ENCODE results near the gene STPG2. TPM values are rescaled to one million over a fixed set of nuclear protein-coding genes. Genes with fewer than 3 reads are reported as not detected.

Gene STPG2
- total RNA-seq, 8 experiments from 2014 or later: 0.05 to 0.93 (median 0.35) TPM; not detected in 1

DNA sequence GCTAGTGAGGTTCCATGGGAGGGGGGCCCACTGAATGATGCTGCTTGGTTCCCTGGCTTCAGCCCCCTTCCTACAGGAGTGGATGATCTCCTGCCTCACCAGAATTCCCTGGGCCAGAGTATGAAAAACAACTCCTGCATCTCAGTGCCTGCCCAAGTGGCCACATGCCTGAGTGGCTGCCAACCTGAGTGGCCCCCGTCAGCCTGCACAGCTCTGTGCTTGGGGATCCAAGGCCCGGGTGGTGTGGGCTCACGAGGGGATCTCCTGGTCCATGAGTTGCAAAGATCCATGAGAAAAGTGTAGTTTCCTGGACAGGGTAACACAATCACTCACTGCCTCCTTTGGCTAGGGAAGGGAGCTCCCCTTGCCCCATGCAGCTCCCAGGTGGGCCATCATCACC, 17.1 kb downstream of the STPG2 start:
- in situ Hi-C loops (cut with MboI; ENCODE audit: low pct_unique_long_range_greater_than_20kb in 2 of 9, low sequenced_read_pairs in 9 of 9, unreplicated experiment in 9 of 9): no loop called here
- no peaks in the 10 kb centered on the region for H3K4me1 ChIP-seq (replicated peaks in 1 of 2)
- H3K4me3 ChIP-seq: no peak overlapping the region
- 6 to 100% methylated on average over 1 to 3 of the region's 3 CpGs; no CpG with 5 or more reads in 8 of the 10 experiments for WGBS, 10 experiments
- no peak for ATAC-seq (replicated peaks in 6 of 8)
- no peak overlapping the region for H3K27ac ChIP-seq

DNA sequence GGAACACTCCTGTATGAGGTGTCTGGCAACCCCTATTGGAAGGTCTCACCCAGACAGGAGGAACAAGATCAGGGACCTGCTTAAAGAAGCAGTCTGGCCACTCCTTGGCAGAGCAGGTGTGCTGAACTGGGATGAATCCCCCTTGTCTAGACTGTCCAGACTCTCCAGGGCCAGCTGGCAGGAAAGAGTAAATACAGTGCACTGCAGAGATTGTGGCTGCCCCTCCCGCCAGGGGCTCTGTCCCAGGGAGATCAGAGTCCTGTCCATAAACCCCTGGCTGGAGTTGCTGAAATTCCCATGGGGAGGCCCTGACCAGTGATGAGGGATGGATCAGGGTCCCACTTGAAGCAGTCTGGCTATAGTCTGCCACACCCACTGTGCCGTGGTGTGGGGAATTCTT, 17.7 kb downstream of the STPG2 start:
- ATAC-seq (replicated peaks in 6 of 8): no peak
- Histone ChIP-seq H3K4me1 (replicated peaks in 1 of 2) (no peaks in the 10 kb centered on the region), H3K4me3 (no peak overlapping the region), H3K27ac (no peak overlapping the region)
- in situ Hi-C loops (cut with MboI; ENCODE audit: low pct_unique_long_range_greater_than_20kb in 2 of 9, low sequenced_read_pairs in 9 of 9, unreplicated experiment in 9 of 9): no loop called here
- WGBS, 10 experiments: no CpG with 5 or more reads among the region's 2 CpGs

DNA sequence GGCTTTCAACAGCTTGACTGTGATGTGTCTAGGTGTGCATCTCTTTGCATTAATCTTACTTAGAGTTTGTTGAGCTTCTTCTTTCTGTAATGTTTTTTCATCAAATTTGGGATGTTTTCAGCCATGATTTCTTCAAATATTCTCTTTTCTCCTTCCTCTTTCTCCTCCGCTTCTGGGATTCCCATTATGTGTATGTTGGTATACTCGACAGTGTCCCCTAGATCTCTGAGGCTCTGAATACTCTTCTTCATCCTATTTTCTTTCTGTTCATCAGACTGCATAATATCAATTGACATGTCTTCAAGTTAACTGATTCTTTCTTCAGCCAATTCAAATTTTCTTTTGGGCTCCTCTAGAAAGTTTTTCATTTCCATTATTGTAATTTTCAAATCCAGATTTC, 25.9 kb downstream of the STPG2 start:
- Histone ChIP-seq H3K4me1 (replicated peaks in 1 of 2) (no peaks in the 10 kb centered on the region), H3K27ac (no peak overlapping the region), H3K4me3 (no peak overlapping the region)
- in situ Hi-C loops (cut with MboI; ENCODE audit: low pct_unique_long_range_greater_than_20kb in 2 of 9, low sequenced_read_pairs in 9 of 9, unreplicated experiment in 9 of 9): no loop called here
- no peak for ATAC-seq (replicated peaks in 6 of 8)
- 5 to 100% (median 70%) methylated on average over 1 to 2 of the region's 2 CpGs for WGBS, 10 experiments

DNA sequence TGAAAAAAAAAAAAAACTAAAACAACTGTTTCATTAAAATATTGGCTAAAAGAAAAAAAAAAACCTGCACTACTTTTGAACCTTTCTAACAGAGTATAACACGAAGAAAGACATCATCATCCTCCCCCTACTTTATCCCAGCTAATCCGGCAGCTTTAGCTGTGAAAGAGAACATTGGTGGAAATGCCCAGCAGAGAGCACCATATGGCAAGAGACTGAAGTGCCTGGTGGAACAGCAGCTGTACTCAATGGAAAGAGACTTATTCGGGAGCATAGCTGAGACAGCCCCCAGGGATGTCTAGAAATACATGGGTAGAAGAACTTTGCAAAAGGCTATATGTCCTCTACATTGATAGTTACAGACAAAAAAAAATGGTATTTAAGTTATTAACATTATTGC, 30.3 kb downstream of the STPG2 start:
- H3K4me1 ChIP-seq (replicated peaks in 1 of 2): no peaks in the 10 kb centered on the region
- no peak overlapping the region for H3K27ac ChIP-seq
- peak in 5 of 8 experiments; percentile 28 to 99 (median 80) for ATAC-seq (replicated peaks in 6 of 8)
- WGBS, 10 experiments: 0 to 82% (median 35%) methylated on average over 2 to 3 of the region's 3 CpGs; no CpG with 5 or more reads in 2 of the 10 experiments
- in situ Hi-C loops (cut with MboI; ENCODE audit: low pct_unique_long_range_greater_than_20kb in 2 of 9, low sequenced_read_pairs in 9 of 9, unreplicated experiment in 9 of 9): no loop called here
- no peak overlapping the region for H3K4me3 ChIP-seq

DNA sequence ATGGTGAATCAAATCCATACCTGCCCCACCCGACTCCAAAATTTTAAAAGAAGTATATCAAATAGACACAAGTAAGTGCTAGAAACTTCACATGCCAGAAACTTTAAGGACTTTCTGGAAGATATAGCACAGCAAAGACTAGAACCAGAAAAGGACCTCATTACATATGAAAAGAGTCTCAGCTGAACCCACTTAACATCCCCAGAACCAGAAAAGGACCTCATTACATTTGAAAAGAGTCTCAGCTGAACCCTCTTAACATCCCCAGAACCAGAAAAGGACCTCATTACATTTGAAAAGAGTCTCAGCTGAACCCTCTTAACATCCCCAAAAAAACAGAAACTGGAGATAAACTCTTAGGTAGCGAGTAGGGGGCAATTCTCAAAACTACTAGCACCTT, 32.3 kb downstream of the STPG2 start:
- no peak overlapping the region for H3K4me3 ChIP-seq
- no peak for ATAC-seq (replicated peaks in 6 of 8)
- no peaks in the 10 kb centered on the region for H3K4me1 ChIP-seq (replicated peaks in 1 of 2)
- no peak overlapping the region for H3K27ac ChIP-seq
- WGBS, 10 experiments: 40 to 94% (median 83%) methylated on average over 1 to 2 of the region's 2 CpGs; no CpG with 5 or more reads in 3 of the 10 experiments
- in situ Hi-C loops (cut with MboI; ENCODE audit: low pct_unique_long_range_greater_than_20kb in 2 of 9, low sequenced_read_pairs in 9 of 9, unreplicated experiment in 9 of 9): no loop called here

DNA sequence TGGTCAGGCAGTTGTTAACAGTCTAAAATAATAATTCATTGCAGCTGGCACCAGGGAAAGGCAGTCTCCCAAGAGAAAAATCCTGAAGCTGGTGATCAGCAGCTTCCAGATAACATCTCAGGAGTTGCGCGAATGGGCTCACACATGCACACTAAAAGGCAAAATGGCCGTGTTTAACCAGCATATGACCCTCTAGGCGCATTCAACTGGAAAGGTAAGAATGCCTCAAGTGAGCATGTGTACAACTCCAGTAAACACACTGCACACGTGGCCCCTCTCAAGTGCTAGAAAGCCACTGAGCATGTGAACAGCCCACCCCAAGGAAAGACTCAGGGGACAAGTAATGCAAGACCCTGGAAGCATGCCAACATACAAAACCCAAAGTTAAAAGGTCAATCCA, 33.1 kb downstream of the STPG2 start:
- Histone ChIP-seq H3K4me3 (no peak overlapping the region), H3K4me1 (replicated peaks in 1 of 2) (no peaks in the 10 kb centered on the region), H3K27ac (no peak overlapping the region)
- in situ Hi-C loops (cut with MboI; ENCODE audit: low pct_unique_long_range_greater_than_20kb in 2 of 9, low sequenced_read_pairs in 9 of 9, unreplicated experiment in 9 of 9): no loop called here
- WGBS, 10 experiments: 11 to 91% (median 42%) methylated on average over 1 to 5 of the region's 5 CpGs; no CpG with 5 or more reads in 4 of the 10 experiments
- no peak for ATAC-seq (replicated peaks in 6 of 8)

DNA sequence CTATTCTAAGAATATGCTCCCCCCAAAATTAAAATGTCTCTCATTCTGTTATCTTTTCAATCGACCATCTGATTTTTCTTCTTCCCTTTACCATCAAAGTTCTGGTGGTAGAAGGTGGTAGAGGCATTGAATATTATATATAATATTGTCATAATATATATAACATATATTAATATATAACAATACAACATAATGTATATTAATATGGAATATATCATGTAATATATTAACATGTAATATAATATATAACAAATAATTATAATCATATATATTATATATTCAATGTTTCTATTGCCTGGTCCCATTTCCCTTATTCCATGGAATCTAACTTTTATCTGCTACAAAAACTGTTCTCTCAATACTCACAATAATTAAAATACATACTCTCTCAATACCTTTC, 40.6 kb downstream of the STPG2 start:
- H3K27ac ChIP-seq: no peak overlapping the region
- in situ Hi-C loops (cut with MboI; ENCODE audit: low pct_unique_long_range_greater_than_20kb in 2 of 9, low sequenced_read_pairs in 9 of 9, unreplicated experiment in 9 of 9): no loop called here
- H3K4me3 ChIP-seq: no peak overlapping the region
- WGBS, 10 experiments: 0 to 80% (median 55%) methylated on average over 1 of the region's 1 CpG; no CpG with 5 or more reads in 1 of the 10 experiments
- ATAC-seq (replicated peaks in 6 of 8): no peak
- H3K4me1 ChIP-seq (replicated peaks in 1 of 2): no peaks in the 10 kb centered on the region

DNA sequence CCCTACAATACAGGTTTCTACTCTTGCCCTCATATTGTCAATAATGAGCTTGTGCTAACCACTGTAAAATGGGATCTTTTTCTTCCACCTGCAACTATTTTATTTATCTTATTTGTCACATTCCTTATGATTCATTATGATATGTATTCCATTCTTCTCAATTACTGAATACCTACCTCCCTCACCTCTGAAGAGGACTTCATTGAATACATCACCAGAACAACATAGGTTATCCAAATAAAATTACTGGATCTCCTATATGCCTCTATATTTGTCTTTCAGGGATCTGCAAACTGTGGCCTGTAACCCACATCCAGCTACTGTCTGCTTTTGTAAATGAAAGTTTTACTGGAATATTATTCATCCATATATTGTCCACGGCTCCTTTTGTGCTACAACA, 41.3 kb downstream of the STPG2 start:
- no peak overlapping the region for H3K4me3 ChIP-seq
- WGBS, 10 experiments: 0 to 92% (median 11%) methylated on average over 1 of the region's 1 CpG; no CpG with 5 or more reads in 1 of the 10 experiments
- in situ Hi-C loops (cut with MboI; ENCODE audit: low pct_unique_long_range_greater_than_20kb in 2 of 9, low sequenced_read_pairs in 9 of 9, unreplicated experiment in 9 of 9): no loop called here
- H3K27ac ChIP-seq: no peak overlapping the region
- no peak for ATAC-seq (replicated peaks in 6 of 8)
- H3K4me1 ChIP-seq (replicated peaks in 1 of 2): no peaks in the 10 kb centered on the region

DNA sequence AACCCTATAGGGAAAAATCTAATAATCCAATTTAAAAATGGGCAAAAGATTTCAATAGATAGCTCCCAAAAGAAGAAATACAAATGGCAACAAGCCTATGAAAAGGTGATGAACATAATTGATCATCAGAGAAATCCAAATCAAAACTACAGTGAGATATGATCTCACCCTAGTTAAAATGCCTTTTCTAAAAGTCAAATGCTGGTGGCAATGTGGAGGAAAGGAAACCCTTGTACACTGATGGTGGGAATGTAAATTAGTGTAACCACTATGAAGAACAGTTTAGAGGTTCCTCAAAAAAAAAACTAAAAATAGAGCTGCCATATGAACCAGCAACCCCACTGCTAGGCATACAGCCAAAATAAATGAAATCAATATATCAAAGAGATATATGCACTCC, 44.5 kb downstream of the STPG2 start:
- in situ Hi-C loops (cut with MboI; ENCODE audit: low pct_unique_long_range_greater_than_20kb in 2 of 9, low sequenced_read_pairs in 9 of 9, unreplicated experiment in 9 of 9): no loop called here

DNA sequence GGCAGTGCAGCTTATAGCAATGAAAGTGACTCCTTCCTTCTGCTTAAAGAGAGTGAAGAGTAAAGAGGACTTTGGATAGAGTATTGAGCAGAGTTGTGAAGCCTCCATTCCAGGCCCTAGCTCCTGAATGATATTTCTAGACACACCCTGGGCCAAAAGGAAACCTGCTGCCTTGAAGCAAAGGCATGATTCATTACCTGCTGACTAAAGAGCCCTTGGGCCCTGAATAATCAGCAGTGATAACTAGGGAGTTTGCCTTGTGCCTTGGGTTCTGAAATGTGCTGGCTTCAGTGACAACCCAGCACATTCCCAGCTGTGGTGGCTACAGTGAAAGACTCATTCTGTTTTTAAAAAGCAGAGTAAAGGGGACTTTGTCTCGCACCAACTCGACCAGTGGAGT, 49.2 kb downstream of the STPG2 start:
- H3K4me3 ChIP-seq: no peak overlapping the region
- ATAC-seq (replicated peaks in 6 of 8): peak in 2 of 8 experiments; percentile 89 to 93
- in situ Hi-C loops (cut with MboI; ENCODE audit: low pct_unique_long_range_greater_than_20kb in 2 of 9, low sequenced_read_pairs in 9 of 9, unreplicated experiment in 9 of 9): no loop called here
- 20 to 80% (median 67%) methylated on average over 1 to 2 of the region's 2 CpGs; no CpG with 5 or more reads in 7 of the 10 experiments for WGBS, 10 experiments
- H3K4me1 ChIP-seq (replicated peaks in 1 of 2): no peaks in the 10 kb centered on the region
- H3K27ac ChIP-seq: no peak overlapping the region

More for the DNA sequence above, 44.5 kb downstream of the STPG2 start:
- H3K4me3 ChIP-seq: no peak overlapping the region
- no peak overlapping the region for H3K27ac ChIP-seq
- ATAC-seq (replicated peaks in 6 of 8): no peak
- no peaks in the 10 kb centered on the region for H3K4me1 ChIP-seq (replicated peaks in 1 of 2)

DNA sequence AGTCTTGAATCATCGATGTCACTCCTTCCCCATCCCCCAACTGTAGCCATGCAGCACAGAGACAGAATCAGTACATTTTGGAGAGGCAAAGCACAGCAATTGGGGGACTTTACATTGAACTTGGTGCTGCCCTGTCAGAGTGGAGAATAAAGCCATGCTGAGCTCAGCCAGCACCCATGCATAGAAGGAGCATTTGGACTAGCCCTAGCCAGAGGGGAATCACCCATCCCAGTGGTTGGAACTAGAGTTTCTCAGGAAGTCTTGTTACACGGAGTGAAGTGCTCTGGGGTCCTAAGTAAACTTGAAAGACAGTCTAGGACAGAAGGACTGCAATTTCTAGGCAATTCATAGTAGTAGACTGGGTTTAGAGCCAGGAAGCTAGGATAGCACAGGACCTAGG, 49.6 kb downstream of the STPG2 start:
- in situ Hi-C loops (cut with MboI; ENCODE audit: low pct_unique_long_range_greater_than_20kb in 2 of 9, low sequenced_read_pairs in 9 of 9, unreplicated experiment in 9 of 9): no loop called here
- ATAC-seq (replicated peaks in 6 of 8): peak in 2 of 8 experiments; percentile 57 to 73
- 19 to 100% (median 62%) methylated on average over 1 to 2 of the region's 2 CpGs; no CpG with 5 or more reads in 6 of the 10 experiments for WGBS, 10 experiments

DNA sequence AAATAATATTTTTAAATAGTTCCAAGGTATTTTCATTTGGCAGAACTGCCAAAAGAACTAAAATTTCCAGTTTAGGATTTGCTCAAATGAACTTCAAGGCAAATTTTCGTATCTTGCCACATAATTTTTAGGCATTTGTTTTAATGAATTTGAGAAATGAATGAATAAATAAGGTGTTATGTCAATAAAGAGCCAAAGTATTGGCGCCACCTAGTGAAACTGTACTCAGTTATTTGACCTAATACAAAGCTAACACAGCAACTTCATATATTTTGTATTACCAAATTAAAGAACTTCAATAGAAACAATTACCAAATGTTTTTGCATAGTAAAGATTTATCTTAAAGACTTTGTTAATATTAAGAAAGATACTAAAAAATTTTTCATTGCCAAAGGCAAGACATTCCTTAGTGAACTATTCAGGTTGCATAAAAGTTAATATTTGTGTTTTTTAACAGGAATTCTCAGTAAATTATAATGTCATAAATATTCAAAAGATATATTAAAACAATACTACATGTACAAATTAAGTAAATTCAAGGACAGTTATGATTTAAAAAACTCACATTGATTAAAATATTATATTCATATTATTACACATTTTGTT, 50.3 kb downstream of the STPG2 start:
- in situ Hi-C loops (cut with MboI; ENCODE audit: low pct_unique_long_range_greater_than_20kb in 2 of 9, low sequenced_read_pairs in 9 of 9, unreplicated experiment in 9 of 9): no loop called here
- WGBS, 10 experiments: 0 to 30% (median 8%) methylated on average over 1 to 2 of the region's 2 CpGs
- no peak overlapping the region for H3K27ac ChIP-seq
- no peak overlapping the region for H3K4me3 ChIP-seq
- H3K4me1 ChIP-seq (replicated peaks in 1 of 2): no peaks in the 10 kb centered on the region
- no peak for ATAC-seq (replicated peaks in 6 of 8)

More for the DNA sequence above, 49.6 kb downstream of the STPG2 start:
- Histone ChIP-seq H3K27ac (no peak overlapping the region), H3K4me3 (no peak overlapping the region), H3K4me1 (replicated peaks in 1 of 2) (no peaks in the 10 kb centered on the region)

DNA sequence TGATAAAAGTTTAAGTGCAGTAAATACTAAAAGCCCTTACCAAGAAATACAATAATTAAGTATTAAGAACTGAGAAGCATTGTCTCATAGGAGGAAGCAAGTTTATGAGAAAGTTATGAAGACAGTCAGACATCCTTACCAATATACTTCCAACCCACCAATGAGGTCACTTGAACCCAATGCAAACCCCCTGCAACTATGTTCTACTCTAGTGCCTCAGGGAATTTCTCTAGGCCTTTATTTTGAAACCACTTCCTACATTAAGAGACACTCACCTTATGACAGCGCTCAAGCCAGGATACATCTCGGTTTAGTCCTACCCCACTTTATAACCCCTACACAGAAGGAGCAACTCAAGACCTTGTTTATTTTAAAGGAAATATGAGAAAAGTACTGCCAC, 61.3 kb downstream of the STPG2 start:
- WGBS, 10 experiments: 54 to 100% (median 86%) methylated on average over 1 to 2 of the region's 2 CpGs; no CpG with 5 or more reads in 1 of the 10 experiments
- in situ Hi-C loops (cut with MboI; ENCODE audit: low pct_unique_long_range_greater_than_20kb in 2 of 9, low sequenced_read_pairs in 9 of 9, unreplicated experiment in 9 of 9): no loop called here
- H3K4me3 ChIP-seq: no peak overlapping the region
- H3K27ac ChIP-seq: no peak overlapping the region
- no peak for ATAC-seq (replicated peaks in 6 of 8)
- H3K4me1 ChIP-seq (replicated peaks in 1 of 2): peaks cover 0 to 5% of the 10 kb centered on the region in 2 donors

DNA sequence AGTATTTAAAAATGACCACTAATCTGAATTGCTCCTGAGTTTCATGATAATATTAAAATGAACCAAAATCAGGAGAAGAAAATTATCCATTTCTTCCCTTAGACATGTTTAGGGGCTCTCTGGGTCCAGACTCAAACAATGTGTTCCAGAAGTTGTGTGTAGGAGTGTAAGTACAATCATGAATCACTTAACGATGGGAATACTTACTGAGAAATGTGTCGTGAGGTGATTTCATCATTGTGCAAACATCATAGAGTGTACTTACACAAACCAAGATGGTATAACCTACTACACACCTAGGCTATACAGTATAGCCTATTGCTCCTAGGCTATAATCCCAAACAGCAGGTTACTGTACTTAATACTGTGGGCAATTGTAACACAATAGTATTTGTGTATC, 74.8 kb downstream of the STPG2 start:
- no peak for ATAC-seq (replicated peaks in 6 of 8)
- H3K4me1 ChIP-seq (replicated peaks in 1 of 2): no peaks in the 10 kb centered on the region
- H3K4me3 ChIP-seq: no peak overlapping the region
- H3K27ac ChIP-seq: no peak overlapping the region
- WGBS, 10 experiments: 0 to 100% (median 60%) methylated on average over 2 of the region's 2 CpGs; no CpG with 5 or more reads in 6 of the 10 experiments
- in situ Hi-C loops (cut with MboI; ENCODE audit: low pct_unique_long_range_greater_than_20kb in 2 of 9, low sequenced_read_pairs in 9 of 9, unreplicated experiment in 9 of 9): no loop called here
